ENCODE measurements around the gene CLDN5.

DNA sequence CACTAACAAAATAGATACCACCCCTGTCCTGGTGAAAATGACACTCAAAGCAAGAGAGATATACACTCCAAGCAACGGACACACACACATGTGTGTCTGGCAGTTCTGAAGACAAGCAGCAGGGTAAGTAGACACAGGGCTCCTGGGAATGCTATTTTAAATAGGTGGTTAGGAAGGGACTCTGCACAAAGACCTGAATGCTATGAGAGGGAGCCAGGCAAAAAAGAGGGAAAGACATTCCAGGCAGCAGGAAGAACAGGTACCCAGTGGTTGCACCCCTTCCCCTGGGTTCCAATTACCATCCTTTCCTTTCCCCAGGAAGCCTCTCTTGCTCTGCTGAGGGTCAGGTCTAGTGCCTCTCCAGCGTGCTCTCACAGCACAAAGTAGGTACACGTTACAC lies 48.2 kb downstream of the CLDN5 start:
- no peak for TF ChIP-seq ATF3 (IDR thresholded peaks at IDR 0.05; ENCODE audit: insufficient read depth, low read depth, low read length)
- TF ChIP-seq MAFK (IDR thresholded peaks at IDR 0.05; ENCODE audit: low read depth, low read length): no peak
- TF ChIP-seq CHD2 (IDR thresholded peaks at IDR 0.05; ENCODE audit: low read length): no peak
- no peak for TF ChIP-seq CTCF (IDR thresholded peaks at IDR 0.05; ENCODE audit: control extremely low read depth in 1 of 3, insufficient read depth in 1 of 3, low read depth in 1 of 3, low read length in 3 of 3)
- TF ChIP-seq POLR2AphosphoS5 (IDR thresholded peaks at IDR 0.05; ENCODE audit: low read depth, low read length): no peak
- TF ChIP-seq TAF7 (optimal IDR thresholded peaks at IDR 0.05; ENCODE audit: borderline replicate concordance, low read depth, low read length): no peak

Data from H1 (cell line).